ENCODE data around the gene TBX1. TPM values are rescaled to one million over a fixed set of nuclear protein-coding genes. Genes with fewer than 3 reads are reported as not detected.

Gene TBX1
- total RNA-seq, 3 donors from 2014 or later (not counting 1 experiment from before 2014, with no cell fraction given) = 2.0 to 4.6 (median 3.2) TPM

DNA sequence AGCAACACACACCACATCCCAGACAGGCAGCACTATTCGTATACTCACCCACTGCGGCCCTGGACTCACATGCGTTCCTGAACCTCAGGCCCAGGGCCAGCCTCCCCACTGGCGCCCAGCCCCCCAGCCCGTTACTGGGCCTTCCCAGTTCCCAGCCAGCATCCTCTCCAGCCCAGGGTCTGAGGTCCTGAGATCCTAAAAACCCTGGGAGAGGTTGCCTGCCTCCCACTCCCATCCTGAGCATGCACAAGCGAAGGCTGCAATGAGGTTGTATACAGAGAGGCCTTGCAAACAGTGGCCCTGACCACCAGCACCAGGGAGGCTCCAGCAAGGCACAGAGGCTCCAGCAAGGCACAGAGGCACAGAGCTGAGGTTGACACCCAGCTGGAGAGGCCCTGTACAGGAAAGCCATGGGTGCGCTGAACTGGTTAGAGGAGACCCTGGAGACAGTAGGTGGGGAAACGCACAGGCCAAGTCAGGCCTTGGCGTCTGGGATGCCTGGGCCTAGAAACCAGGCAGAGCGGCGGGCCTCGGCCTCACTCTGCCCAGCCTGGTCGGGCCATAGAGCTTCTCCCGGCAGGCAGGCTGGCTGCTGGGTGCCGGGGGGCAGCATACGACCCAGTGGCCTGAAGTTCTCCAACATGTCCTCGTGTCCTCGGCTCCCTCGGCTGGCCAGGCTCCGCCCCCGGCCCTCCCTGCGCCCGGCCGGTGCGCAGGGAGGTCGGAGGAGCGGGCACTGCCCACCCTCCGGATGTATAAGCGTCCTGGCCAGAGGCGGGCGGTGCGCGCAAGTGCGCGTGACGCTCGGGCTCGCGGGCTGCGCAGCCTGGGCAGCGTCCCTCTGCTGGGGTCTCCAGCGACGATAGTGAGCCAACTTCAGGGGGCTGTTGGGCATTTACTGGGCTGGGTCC is 2.3 kb upstream of the TBX1 start:
- 46% methylated on average over 43 of the region's 43 CpGs for WGBS (ENCODE audit: insufficient coverage)
- H3K4me1 ChIP-seq (ENCODE audit: control insufficient read depth, insufficient read depth, low read length) = peaks cover 26% of the 10 kb centered on the region
- no peaks in the 10 kb centered on the region for H3K36me3 ChIP-seq (ENCODE audit: control insufficient read depth, insufficient read depth, low read length)
- H3K36me3 Mint-ChIP-seq = no peaks in the 10 kb centered on the region
- H3K9me3 ChIP-seq (ENCODE audit: control insufficient read depth, insufficient read depth, low read length) = no peaks in the 10 kb centered on the region
- H3K27me3 Mint-ChIP-seq (ENCODE audit: low read depth in 2 of 2) = peaks cover 54 to 55% of the 10 kb centered on the region in 2 donors
- H3K4me3 Mint-ChIP-seq = peak overlapping the region; percentile 63
- intact Hi-C loops (cut with micrococcal nuclease) = no loop called here
- no peaks in the 10 kb centered on the region for H3K9me3 Mint-ChIP-seq
- H3K4me3 ChIP-seq (ENCODE audit: low read length) = no peak overlapping the region
- no peak overlapping the region for H3K27ac Mint-ChIP-seq
- DNase-seq (no peak), ATAC-seq (no peak)
- H3K27ac ChIP-seq (ENCODE audit: low read length) = no peak overlapping the region
- H3K27me3 ChIP-seq (ENCODE audit: control insufficient read depth, insufficient read depth, low read length) = peaks cover 38% of the 10 kb centered on the region
- H3K4me1 Mint-ChIP-seq = peaks cover 12 to 21% of the 10 kb centered on the region in 2 donors
- TF ChIP-seq, protein P1, sequence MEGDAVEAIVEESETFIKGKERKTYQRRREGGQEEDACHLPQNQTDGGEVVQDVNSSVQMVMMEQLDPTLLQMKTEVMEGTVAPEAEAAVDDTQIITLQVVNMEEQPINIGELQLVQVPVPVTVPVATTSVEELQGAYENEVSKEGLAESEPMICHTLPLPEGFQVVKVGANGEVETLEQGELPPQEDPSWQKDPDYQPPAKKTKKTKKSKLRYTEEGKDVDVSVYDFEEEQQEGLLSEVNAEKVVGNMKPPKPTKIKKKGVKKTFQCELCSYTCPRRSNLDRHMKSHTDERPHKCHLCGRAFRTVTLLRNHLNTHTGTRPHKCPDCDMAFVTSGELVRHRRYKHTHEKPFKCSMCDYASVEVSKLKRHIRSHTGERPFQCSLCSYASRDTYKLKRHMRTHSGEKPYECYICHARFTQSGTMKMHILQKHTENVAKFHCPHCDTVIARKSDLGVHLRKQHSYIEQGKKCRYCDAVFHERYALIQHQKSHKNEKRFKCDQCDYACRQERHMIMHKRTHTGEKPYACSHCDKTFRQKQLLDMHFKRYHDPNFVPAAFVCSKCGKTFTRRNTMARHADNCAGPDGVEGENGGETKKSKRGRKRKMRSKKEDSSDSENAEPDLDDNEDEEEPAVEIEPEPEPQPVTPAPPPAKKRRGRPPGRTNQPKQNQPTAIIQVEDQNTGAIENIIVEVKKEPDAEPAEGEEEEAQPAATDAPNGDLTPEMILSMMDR (IDR thresholded peaks at IDR 0.05) = no peak

DNA sequence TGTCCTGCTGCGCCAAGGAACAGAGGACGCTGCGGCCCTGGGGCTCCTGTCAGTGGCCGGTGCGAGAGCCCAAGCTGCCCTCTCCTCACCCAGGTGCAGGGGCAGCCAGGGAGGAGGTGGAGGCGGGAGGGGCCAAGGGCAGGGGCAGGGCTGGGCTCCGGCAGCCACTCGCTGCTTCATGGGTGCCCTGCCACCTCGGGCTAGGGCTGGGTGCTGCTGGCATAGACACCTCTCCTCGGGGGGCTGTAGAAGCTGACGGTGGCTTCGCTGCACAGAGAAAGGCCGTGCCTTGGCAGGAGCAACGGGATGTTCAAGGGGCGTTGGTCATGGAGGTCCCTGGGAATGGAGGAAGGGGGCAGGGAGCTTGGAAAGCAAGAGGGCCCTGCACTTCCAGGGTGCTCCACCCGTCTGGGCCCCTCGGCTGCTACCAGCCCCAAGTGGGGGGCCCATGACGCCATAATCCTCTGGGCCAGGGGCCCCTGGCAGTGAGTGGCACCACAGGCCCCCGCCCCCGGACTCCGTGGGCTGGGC is 1.6 kb upstream of the TBX1 start:
- ATAC-seq (no peak), DNase-seq (no peak)
- H3K36me3 Mint-ChIP-seq = no peaks in the 10 kb centered on the region
- TF ChIP-seq, protein P1 (IDR thresholded peaks at IDR 0.05) = no peak
- Histone ChIP-seq H3K4me3 (ENCODE audit: low read length) (no peak overlapping the region), H3K9me3 (ENCODE audit: control insufficient read depth, insufficient read depth, low read length) (no peaks in the 10 kb centered on the region), H3K27me3 (ENCODE audit: control insufficient read depth, insufficient read depth, low read length) (peaks cover 33% of the 10 kb centered on the region), H3K36me3 (ENCODE audit: control insufficient read depth, insufficient read depth, low read length) (no peaks in the 10 kb centered on the region), H3K4me1 (ENCODE audit: control insufficient read depth, insufficient read depth, low read length) (peaks cover 26% of the 10 kb centered on the region), H3K27ac (ENCODE audit: low read length) (no peak overlapping the region)
- 19% methylated on average over 21 of the region's 21 CpGs for WGBS (ENCODE audit: insufficient coverage)
- intact Hi-C loops (cut with micrococcal nuclease) = no loop called here
- peaks cover 48 to 54% of the 10 kb centered on the region in 2 donors for H3K27me3 Mint-ChIP-seq (ENCODE audit: low read depth in 2 of 2)
- H3K9me3 Mint-ChIP-seq = no peaks in the 10 kb centered on the region
- H3K4me3 Mint-ChIP-seq = no peak overlapping the region
- peaks cover 12 to 21% of the 10 kb centered on the region in 2 donors for H3K4me1 Mint-ChIP-seq
- no peak overlapping the region for H3K27ac Mint-ChIP-seq

DNA sequence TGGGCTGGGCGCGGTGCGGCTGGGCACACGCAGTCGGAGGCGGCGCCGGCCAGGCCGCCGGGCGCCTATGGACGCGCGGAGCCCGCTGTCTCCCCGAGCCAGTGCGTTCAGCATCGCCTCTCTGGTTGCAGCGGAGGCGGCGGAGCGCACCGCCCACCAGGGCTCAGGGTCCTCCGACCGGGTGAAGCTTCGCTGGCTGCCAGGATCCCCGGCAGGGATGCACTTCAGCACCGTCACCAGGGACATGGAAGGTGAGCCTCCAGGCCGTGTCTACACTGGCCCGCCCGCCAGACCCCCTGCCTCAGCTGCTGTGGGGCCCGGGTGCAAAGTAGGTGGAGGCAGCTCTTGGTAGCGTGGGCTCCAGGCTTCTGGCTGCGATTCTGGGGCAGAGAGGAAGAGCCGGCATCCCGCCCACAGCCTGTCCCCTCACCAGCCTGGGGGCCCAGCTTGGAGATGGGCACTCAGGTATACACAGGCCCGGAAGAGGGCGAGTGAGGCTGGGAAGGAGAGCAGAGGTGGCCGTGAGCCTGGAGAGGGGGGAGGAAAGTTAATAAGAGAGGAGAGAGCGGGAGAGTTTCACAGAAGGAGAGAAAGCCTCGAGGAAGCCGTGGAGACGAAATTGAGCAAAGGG is 1.0 kb upstream of the TBX1 start:
- H3K27ac Mint-ChIP-seq = no peak overlapping the region
- no peaks in the 10 kb centered on the region for H3K36me3 Mint-ChIP-seq
- DNase-seq = peak in 1 of 2 donors; percentile 17
- Histone ChIP-seq H3K27me3 (ENCODE audit: control insufficient read depth, insufficient read depth, low read length) (peaks cover 30% of the 10 kb centered on the region), H3K27ac (ENCODE audit: low read length) (no peak overlapping the region), H3K36me3 (ENCODE audit: control insufficient read depth, insufficient read depth, low read length) (no peaks in the 10 kb centered on the region), H3K4me3 (ENCODE audit: low read length) (no peak overlapping the region), H3K4me1 (ENCODE audit: control insufficient read depth, insufficient read depth, low read length) (peaks cover 26% of the 10 kb centered on the region), H3K9me3 (ENCODE audit: control insufficient read depth, insufficient read depth, low read length) (no peaks in the 10 kb centered on the region)
- H3K27me3 Mint-ChIP-seq (ENCODE audit: low read depth in 2 of 2) = peaks cover 44 to 52% of the 10 kb centered on the region in 2 donors
- TF ChIP-seq, protein P1 (IDR thresholded peaks at IDR 0.05) = no peak
- H3K4me1 Mint-ChIP-seq = peaks cover 12 to 21% of the 10 kb centered on the region in 2 donors
- no peaks in the 10 kb centered on the region for H3K9me3 Mint-ChIP-seq
- 6% methylated on average over 43 of the region's 43 CpGs for whole genome bisulfite sequencing (ENCODE audit: insufficient coverage)
- no peak for ATAC-seq
- intact Hi-C loops (cut with micrococcal nuclease) = no loop called here
- H3K4me3 Mint-ChIP-seq = peak overlapping the region; percentile 88
